HG03175 (cell line): ENCODE data around the gene YJU2.

Experiments used
- ATAC-seq: cut with Tn5 transposase; IDR thresholded peaks from one replicate; pipeline ENCODE4 v1.9.1; 2021; ENCODE audit warnings: mild to moderate bottlenecking, moderate library complexity; ENCODE audit not compliant: unreplicated experiment

Gene YJU2

DNA sequence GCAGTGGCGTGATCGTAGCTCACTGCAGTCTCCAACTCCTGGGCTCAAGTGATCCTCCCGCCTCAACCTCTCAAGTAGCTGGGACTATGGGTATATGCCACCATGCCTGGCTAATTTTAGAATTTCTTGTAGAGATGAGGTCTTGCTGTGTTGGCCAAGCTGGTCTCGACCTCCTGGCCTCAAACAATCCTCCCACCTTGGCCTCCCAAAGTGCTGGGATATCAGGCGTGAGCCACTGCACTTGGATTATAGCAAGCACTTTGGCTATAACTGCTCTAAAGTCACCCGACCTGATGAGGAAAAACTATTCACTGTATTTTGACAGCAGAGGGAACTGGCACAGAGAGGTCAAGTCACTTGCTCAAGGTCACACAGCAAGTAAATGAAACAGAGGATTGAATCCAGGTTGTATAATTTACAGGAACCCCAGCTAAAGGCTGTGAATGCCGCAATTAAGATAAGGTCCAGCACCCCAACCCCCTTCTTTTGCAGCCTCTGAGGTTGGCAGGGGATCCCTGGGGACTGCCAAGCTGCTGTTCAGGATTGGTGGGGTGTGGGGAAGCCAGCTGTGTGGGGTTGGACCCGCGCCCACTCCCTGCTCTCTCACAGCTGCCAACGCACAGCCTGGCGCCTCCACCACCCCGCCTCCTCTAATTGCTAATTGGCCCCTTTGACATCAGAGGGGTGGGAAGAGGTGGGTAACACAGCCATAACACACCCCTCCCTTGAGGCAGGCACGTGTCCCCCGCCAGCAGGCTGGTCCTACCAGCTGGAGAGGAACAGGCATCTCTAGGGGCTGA is 49.3 kb downstream of the YJU2 start:
- no peak for ATAC-seq

DNA sequence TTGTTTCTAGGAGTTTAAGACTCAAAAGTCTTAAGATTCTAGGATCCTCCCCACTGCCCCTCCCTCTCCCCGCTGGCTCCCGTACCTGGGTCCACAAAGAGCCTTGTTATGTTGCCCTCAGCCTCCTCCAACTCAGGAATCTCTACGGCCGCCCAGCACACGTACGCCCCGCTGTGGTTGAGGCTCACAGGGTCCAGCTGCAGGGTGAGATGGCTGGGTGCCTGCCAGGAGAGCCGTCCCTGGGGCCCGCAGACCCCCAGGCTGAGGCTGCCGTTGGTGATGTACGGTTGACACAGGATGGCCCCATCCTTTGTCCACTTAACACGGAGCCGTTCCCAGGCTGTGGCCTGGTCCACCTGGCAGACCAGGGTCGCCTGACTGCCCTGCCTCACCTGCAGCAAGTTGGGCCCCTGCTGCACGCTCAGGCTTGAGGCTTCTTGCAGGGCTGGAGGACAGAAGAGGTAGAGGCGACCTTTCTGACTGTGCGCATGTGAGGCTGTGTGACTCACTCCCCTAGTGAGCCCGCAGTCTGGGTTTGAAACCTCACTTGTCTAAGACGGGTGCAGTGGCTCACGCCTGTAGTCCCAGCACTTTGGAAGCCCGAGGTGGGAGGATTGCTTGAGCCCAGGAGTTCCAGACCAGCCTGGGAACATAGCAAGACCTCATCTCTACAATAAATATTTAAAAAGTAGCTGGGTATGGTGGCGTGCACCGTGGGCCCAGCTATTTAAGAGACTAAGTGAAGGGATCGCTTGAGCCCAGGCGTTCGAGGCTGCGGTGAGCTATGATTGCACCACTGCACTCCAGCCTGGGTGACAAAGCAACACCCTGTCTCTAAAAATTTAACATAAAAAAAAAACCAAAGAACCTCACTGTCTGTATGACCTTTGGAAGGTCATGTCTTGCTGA is 51.3 kb downstream of the YJU2 start:
- ATAC-seq: no peak

DNA sequence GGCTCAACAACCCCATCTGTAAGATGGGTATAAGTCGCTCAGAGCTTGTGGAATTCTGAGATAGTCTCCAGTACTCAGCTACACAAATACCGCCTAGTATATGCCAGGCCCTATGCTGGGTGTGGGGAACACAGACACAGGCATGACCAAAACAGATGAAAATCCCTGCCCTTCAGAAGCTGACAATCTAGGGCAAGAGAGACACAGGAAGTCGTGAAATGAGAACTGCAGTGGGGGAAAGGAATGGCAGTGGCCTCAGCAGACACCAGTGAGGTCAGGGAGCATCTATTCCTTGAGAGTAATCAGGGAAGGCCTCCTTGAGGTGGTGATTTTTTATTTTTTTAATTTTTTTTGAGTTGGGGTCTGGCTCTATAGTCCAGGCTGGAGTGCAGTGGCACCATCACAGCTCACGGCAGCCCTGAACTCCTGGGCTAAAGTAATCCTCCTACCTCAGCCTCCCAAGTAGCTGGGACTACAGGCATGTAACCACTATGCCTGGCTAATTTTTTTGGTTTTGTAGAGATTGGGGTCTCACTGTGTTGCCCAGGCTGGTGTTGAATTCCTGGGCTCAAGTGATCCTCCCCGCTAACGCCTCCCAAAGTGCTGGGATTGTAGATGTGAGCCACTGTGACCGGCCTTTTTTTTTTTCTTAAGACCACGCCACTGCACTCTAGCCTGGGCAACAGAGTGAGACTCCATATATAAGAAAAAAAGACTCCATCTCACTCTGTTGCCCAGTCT is 52.1 kb downstream of the YJU2 start:
- no peak for ATAC-seq

DNA sequence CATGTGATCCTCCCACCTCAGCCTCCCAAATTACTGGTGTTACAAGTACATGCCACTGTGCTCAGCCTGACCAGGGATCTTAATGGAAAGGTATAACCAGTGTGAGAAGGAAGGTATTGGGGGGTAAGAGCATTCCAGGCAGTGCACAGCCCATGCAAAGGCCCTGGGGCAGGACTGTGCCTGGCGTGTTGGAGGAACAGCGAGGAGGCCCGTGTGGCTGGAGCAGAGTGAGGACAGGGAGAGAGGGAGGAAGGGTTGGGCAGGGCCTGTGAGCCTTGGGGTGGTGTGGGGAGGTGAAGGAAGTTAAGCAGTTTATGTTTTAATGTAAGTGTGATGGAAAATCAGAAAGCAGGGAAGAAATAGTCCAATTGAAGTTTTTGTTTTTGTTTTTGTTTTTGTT is 53.7 kb downstream of the YJU2 start:
- ATAC-seq: no peak

DNA sequence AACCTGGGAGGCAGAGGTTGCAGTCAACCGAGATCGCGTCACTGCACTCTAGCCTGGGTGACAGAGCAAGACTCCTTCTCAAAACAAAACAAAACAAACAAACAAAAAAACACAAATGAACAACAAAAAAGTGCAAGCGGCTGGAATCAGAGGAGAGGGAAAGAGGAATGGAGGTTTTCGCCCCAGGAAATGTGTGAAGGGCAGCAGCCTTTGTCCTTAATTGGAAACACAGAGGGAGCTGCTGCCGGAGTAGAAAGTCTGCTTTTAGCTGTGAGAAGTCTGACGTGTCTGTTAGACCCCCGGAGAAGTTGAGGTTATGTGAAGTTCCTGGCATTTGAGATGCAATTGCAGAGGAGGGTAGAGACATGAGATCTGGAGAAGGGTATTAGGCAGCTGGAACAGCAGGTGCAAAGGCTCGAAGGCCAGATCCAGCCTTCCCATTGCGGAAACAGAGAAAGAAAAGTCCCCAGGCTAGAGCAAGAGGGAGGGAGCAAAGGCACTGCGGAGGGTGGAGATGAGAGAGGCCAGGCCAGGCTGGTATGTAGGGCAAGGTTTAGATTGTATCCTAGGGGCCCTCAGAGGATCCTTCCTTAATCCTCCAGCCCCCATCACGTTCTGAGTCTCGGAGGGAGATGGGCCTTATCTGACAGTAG is 54.8 kb downstream of the YJU2 start:
- ATAC-seq: no peak

DNA sequence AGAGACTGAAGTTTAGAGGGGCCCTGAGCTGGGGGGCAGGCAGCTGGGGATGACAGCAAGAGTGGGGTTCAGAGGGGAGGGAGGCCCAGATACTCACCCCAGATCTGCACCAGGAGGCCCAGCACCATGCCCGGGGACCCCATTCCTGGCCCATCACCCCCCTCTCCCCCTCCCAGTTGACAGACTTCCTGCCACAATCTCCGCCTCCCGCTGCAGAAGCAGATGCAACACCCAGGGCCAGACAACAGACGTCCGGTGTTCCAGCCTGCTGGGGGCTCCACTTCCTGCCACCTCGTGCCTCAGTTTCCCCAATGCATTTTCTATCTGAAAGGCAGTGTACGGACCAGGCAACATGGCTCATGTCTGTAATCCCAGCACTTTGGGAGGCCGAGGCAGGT is 55.4 kb downstream of the YJU2 start, which contains the start of gene TMIGD2:
TMIGD2 (minus strand) TSS at position 147 of the 398 bp plus-strand sequence; CDS start at position 143, 4 bp downstream.
- no peak for ATAC-seq

DNA sequence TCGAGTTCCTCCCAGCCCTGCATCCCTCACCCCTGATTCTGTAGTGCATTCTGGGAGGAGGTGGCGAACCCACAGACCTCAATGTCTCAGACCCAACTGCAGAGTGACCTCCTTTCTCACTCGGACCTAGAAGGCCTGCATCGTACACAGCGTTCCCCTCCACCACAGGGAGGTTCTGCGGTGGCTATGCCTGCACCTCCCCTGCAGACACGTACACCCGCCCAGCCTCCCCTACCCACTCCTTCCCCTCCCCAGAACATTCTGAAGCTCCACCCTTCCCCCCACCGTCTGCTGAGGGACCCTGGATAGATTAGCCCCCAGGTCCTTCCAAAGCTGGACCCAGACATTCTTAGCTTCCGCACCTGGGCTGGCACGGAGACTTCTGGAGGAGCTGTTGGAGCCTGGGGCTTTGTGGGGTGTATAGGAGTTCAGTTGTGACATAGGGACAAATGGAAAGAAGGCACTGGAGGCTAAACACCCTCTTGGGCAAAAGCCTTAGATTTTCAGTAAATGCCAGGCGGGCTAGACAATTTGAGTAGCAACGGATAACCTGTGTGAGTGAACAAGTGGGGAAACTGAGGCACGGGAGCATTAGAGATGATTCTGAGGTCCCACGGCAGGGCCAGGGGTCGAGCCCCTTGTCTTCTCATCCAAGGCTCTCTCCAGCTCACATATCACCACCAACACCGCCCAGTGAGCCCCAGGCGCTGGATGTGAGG is 57.1 kb downstream of the YJU2 start:
- no peak for ATAC-seq

DNA sequence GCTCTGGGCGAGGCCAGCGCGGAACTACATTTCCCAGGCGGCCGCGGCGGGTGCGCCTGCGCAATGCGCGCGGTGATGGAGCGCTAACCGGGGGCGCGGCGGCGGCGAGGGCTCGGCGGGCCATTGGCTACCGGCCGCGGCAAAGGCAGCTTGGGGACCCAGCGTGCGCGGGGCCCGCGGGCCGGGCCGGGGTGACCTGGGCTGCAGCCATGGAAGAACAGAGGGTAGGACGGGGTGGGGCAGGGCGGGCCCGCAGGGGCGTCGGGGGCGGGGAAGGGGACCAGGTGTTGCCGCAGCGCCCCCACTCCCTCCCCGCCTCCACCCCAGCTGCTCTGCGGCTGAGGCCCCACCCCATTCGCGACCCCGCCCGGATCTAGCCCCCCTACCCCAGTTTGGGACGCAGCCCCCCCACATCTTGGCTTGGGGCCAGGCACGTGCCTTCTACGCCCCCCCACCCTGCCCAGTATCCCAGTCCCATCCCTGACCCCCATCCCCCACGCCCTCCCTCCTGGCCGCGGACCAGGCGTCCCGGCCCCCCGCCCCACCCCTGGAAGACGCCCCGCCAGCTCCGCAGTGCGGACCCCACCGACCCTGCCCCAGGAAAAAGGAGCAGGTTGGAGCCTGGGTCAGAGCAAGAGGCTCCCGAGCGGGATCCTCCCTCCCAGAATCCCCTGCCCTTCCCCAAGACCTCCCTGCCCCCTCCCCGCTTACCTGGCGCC is 57.8 kb downstream of the YJU2 start, which contains the start of gene FSD1:
FSD1 (plus strand) TSS at position 61 of the 719 bp plus-strand sequence; CDS start at position 210, 149 bp downstream.
- ATAC-seq: no peak

DNA sequence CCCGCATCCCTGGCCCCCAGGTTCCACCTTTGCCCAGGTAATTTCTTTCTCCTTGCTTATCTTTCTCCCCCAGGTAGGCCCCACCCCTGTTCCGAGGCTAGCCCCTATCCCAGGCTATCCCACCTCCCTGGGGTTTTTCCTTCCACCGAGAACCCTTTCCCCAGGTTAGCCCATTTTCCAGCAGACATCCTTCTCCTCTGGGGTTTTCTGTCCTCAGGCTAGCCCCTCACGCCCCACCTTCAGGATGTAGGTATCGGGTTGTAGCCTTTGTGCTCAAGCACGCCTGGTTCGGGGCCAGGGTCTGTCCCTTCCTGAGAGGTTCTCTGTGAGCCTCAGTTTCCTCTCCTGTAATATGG is 58.4 kb downstream of the YJU2 start:
- ATAC-seq: no peak

DNA sequence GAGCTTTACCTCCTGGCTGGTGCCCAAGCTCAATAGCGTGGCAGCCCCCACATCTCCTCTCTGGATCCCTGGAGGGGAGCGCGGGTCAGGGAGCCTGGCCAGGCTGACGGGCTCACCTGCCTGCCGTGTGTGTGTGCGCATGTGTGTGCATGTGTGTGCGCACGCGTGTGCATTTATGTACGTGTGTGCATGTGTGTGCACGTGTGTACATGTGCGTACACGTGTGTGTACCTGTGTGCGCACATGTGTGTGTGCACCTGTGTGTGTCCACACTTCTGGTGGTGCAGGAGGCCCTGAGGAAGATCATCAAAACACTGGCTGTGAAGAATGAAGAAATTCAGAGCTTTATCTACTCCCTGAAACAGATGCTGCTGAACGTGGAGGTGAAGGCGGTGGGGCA is 58.8 kb downstream of the YJU2 start:
- no peak for ATAC-seq

DNA sequence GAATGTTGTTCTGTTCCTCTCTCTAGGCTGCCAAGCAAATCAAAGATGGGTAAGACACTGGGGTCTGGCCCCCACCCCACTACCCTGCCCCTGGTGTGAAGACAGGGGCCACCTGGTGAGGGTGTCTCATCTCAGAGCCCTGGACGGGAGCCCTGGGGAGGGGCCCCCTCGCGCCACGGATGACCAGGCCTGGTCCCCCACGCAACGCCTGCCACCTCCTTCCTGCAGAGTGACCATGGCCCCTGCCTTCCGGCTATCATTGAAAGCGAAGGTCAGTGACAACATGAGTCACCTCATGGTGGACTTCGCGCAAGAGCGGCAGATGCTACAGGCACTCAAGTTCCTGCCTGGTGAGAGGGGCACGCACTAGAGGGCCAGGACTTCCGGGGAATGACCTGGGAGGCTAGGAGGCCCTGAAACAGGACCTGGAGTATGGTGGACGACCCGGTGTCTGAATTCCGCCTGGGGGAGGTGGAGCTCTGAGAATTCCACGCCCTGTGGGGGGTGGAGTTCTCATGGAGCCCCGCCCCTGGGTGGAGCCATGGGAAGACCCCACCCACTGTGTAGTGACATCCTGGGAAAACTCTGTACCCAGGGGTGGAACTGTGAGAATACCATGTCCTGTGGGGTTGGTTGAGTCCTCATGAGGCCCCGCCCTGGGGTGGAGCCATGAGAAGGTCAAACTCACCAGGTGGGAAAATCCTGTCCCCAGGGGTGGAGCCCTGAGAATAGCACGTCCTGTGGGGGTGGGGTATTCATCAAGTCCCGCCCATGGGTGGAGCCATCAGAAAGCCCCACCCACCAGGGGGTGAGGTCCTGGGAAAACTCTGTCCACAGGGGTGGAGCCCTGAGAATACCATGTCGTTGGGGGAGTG is 63.6 kb downstream of the YJU2 start:
- no peak for ATAC-seq

DNA sequence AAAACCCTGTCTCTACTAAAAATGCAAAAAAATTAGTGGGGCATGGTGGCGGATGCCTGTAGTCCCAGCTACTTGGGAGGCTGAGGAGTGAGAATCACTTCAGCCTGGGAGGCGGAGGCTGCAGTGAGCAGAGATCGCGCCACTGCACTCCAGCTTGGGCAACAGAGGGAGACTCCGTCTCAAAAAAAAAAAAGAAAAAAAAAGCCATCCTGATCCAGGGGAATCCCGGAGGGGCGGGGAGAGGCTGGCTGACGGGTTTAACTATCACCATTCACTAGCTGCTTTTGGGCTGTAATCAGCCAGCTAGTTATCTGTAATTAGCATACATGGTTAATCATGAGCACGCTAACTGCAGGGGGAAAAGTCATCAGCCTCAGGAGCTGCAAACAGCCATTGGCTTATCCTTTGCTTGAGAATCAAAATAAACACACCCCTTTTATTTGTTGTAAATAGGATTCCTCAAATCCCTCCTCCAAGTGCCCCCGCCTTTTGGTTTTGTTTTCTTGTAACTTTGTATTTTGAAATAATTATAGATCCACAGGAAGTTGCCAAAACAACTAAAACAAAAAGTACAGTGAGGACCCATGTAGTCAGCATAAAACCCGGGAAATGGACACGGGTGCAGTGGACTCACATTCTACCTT is 67.1 kb downstream of the YJU2 start:
- no peak for ATAC-seq

DNA sequence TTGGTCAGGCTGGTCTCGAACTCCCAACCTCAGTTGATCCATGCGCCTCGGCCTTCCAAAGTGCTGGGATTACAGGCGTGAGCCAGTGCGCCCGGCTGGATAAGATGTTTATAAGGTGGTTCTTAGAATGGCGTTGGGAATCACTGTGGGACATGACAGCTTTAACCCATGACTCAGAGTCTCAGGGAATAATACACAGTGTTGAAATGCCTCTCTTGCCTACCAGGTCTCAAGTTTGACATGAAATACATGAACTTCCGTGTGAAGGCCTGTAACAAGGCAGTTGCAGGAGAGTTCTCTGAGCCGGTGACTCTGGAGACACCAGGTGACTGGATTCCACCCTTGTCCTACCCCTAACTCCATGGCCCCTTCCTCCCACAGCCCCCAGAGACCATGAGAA is 70.1 kb downstream of the YJU2 start:
- no peak for ATAC-seq

DNA sequence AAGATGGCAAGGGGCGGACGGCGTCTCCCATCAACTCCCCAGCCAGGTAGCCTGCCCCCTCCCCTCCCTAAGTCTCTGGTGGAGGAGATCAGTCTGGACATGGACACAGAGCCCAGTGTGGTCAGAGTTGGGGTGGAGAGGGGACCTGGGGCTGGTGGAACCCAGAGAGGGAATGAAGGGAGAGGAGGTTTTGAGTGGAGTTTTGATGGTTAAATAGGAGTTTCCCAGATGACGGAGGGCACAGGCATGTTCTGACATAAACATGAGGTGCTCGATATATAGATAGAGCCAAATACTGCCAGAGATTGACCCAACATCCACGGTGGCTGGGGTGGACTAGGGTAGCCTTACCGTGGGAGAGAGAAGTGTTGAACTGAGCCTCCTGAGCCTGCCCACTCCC is 71.6 kb downstream of the YJU2 start:
- ATAC-seq: no peak
